ENCODE measurements around the gene MARCHF3.
"Not testable (repeated sequence)": the region's sequence is repeated elsewhere in the genome, so short reads cannot be mapped to it uniquely, and the experiment has no call there.

- not testable (repeated sequence) for TF ChIP-seq POLR2A, CTCF (IDR thresholded peaks at IDR 0.05)
Measured at GRCh38 chr5:127023552-127024191, 6.7 kb downstream of the MARCHF3 start.
